Measurements from ENCODE around the gene RXFP4. TPM values are rescaled to one million over a fixed set of nuclear protein-coding genes. Genes with fewer than 3 reads are reported as not detected.
A peak's percentile ranks its signal among the peaks of the same experiment; 100 is the strongest.

Gene RXFP4
- total RNA-seq, 2 experiments from 2014 or later, result 0.16 TPM; not detected in 1

DNA sequence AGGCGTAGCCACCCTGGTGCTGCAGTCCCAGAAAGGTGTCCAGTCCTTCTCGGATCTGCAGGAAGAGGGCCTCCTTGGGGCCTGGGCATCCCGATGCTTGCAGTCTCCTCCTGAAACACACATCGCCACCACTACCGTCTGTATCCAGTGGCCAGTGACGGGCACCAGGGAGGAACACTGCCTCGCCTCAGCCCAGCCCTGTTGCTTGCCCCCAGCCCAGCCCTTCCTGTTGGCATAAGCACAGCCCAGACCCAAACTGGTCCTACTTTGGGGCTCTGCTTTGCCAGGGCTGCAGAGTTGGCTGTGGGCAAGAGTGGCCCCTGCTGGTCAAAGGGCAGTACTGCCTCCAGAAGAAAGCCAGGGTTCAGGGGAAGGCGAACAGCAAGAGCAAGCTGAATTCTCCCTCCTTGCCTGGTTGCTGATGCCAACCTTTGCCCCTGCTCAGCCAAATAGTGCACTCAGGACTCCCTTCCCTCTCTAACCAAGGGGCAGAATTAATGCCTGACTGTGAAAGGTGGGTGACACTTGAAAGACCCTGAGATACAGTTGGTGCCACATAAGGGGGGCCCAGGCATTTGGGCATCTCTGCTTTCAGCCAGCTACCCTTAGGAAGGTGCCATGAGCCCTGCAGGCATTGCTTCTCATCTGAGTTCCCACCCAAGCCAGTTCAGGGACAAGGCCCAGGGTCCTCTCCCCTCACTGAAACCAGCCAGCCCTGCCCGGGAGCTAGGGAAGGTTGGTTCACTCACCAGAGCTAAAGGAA lies 48.0 kb downstream of the RXFP4 start:
- DNase-seq, result peak; percentile 76
- H3K4me3 Mint-ChIP-seq, result no peak overlapping the region
- H3K9me3 Mint-ChIP-seq, result no peaks in the 10 kb centered on the region
- H3K27ac Mint-ChIP-seq, result no peak overlapping the region
- H3K4me1 Mint-ChIP-seq, result peaks cover 7% of the 10 kb centered on the region
- H3K36me3 Mint-ChIP-seq, result no peaks in the 10 kb centered on the region
- H3K27me3 Mint-ChIP-seq, result no peaks in the 10 kb centered on the region

DNA sequence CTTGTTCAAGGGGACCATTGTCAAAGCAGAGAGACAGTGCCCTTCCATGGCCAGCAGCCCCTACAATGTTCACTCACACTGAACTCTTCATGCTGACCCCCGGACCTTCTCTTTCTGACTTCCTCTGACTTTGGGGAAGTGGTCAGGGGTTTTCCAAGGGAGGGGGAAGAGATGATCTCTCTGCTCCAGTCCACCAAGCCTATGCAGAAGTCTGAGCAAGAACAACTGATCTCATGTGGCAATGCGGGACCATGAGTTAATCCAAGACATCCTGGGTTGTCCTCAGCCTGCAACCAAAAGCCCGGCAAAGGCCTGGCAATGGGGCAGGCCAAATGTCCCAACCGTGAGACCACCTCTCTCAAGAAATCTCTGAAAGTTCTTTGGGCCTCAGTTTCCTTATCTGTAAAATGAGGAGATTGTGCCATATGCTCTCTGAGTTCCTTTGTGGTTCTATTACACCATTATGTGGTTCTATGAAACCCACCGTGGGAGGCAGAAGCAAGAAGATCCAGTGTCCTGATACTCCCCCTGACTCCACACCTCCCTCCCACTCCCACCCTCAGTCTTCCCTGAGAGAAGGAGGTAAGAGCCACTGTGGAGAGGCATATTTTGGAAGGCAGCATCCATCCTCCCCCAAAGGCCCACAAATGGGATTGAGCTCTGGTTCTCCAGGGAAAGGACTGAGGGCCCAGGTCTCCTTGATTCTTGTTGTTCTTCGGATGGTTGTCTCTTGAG lies 48.7 kb downstream of the RXFP4 start:
- Mint-ChIP-seq H3K27ac (no peak overlapping the region), H3K27me3 (no peaks in the 10 kb centered on the region), H3K9me3 (no peaks in the 10 kb centered on the region), H3K4me1 (peaks cover 7% of the 10 kb centered on the region), H3K4me3 (no peak overlapping the region), H3K36me3 (no peaks in the 10 kb centered on the region)
- no peak for DNase-seq

Other genes starting within 250 kb of the RXFP4 start
- 10 to 100 TPM; 39.3 to 41.1 TPM for gene GON4L, start 84.4 kb upstream of the RXFP4 start, total RNA-seq
- gene SYT11, start 82.1 kb upstream of the RXFP4 start, total RNA-seq, result 10 to 100 TPM; 12.2 to 12.8 TPM
- 10 to 100 TPM; 19.4 to 20.0 TPM for gene RIT1, start 30.3 kb upstream of the RXFP4 start, total RNA-seq
- 10 to 100 TPM; 53.2 to 54.7 TPM for gene KHDC4, start 7.2 kb upstream of the RXFP4 start, total RNA-seq
- gene ARHGEF2, start 36.9 kb downstream of the RXFP4 start, total RNA-seq, result 100 to 1,000 TPM; 135 to 148 TPM
- 100 to 1,000 TPM; 155 TPM for gene SSR2, start 79.3 kb downstream of the RXFP4 start, total RNA-seq
- 10 to 100 TPM; 42.6 to 47.1 TPM for gene UBQLN4, start 112.2 kb downstream of the RXFP4 start, total RNA-seq
- 10 to 100 TPM; 45.9 to 49.1 TPM for gene LAMTOR2, start 113.1 kb downstream of the RXFP4 start, total RNA-seq
- gene RAB25, start 119.5 kb downstream of the RXFP4 start, total RNA-seq, result under 1 TPM; 0.64 to 0.99 TPM
- gene MEX3A, start 140.8 kb downstream of the RXFP4 start, total RNA-seq, result under 1 TPM; 0.34 to 0.35 TPM
- gene LMNA, start 173.1 kb downstream of the RXFP4 start, total RNA-seq, result 10 to 100 TPM; 32.3 to 37.8 TPM
- gene SEMA4A, start 211.9 kb downstream of the RXFP4 start, total RNA-seq, result 10 to 100 TPM; 13.2 to 16.1 TPM

Data from activated naive CD8-positive, alpha-beta T cell treated with anti-CD3 and anti-CD28 coated beads for 36 hours (primary cell).